ENCODE results near the gene GOLGA3.

DNA sequence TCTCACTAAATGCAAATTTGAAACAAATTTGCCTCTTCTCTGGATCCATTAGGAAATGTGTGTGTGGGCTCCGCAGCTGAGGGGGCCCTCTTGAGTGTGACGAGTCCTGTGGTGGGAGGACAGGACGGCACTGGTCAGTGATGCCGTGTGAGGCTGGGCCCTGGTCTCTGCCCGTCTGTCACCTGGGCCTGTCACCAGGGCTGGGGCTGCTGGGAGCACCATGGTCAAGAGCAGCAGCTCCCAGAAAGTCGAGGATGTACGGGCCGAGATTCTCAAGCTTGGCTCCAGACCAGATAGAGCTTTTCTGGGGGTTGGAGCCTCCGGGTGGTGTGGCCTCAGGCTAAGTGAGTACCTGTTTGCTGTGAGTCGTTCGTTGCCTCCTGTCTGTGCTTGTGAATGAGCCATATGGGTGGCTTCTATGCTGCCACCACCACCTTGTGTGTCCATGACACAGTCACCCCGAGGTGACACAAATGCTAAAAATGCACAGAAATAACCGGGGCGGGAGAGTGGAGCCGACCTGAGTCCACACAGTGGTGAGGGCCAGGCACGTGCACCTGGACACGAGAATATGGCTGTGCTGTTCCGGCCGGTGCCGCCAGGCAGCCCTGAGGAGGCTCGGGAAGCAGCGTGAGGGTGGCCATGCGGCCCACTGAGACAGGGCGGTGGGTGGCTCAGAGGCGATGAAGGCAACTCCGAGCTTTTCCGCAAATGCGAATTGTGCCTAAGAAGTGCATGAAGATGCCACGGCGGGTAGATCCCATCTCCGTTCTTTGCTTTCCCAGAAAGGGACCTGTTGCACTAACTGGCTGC, 109.3 kb downstream of the GOLGA3 start:
- TF ChIP-seq POLR2A (IDR thresholded peaks at IDR 0.05; ENCODE audit: low read depth, low read length): no peak; the same call in 1 of the 2 replicates
- no peak for TF ChIP-seq POLR2AphosphoS5 (IDR thresholded peaks at IDR 0.05; ENCODE audit: low read depth, low read length)
- TF ChIP-seq TAF1 (IDR thresholded peaks at IDR 0.05; ENCODE audit: low read depth, low read length): no peak

Measured in GM12891 (cell line).